NCI-H1436 (cell line): Measurements from ENCODE around the gene IP6K2.
A peak's percentile ranks its signal among the peaks of the same experiment; 100 is the strongest.

ENCODE experiments used
- DNase-seq: peaks from one replicate; lab custom pipeline; 2025; lab: John Stamatoyannopoulos, UW

IP6K2 gene

DNA sequence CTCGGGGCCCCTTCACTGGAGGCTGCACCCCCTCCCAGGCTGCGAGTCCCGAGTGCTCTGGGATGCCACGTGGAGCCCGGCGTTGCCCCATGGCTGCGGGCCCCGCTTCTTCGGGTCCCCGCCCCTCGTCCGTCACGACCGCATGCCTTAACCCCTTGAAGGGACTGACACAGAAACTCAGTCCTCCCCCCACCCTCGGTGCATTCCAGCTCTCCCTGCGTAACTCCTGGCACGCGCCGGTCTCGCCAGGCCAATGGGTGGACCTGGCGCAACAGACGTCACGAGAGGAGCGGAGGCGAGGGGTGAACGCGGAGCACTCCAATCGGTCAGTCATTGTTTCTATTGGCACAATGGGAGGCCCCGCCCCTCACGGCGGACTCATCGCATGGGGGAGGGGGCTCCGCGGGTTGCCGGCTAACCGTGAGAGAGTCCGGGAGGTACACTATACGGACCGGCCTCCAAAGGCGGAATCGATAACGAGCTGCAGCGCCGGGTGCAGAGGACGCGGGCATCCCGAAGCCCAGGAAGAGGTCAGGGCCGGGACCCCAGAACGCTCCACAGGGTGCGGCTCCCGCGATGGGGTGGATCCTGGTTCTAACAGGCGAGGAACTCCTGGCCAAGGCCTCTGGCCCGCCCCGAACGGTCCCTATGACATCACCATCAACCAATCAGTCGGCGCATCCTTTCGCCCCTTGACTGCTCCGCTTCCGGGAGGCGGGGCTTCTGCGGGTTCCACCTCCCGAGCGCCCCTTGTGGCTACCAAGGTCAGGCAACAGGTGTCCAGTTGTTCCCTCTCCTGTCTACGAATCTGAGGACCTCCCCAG, 53.3 kb downstream of the IP6K2 start:
- DNase-seq: peak; percentile 89

DNA sequence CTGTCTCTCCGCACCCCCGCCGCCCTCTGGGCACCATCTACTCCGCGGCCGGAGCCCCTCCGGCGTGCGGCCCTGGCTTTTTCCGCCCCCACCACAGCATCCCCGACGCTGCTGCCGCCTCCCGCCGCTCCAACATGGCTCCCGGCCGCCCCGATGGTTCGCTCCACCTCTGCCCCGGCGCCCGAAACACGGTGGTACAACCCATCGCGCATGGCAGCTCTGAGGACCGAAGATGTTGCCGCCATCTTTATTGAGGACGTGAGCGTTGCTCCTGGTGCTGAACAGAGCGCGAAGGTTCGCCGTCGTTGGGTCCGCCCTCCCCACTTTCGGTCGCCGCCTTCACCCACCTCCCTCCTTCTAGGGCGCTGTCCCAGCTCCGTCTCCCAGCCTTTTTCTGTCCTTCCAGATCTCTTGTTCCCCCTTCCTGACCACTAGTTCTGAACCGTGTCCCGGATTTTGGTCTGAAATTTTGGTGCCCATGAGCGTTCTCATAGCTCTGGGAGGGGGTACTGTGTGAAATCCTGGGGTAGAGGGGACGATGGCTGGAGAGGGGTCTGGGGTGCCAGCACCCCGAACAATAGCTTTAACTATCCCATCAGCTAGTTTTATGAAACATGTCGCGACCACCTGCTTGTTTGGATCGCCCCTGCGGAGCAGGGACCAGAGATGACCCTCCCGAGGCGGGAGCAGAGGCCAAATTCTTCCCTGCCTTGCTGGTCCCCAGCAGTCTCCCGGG, 54.1 kb downstream of the IP6K2 start, which contains the start of gene CELSR3:
Gene CELSR3 (minus strand): TSS at position 134 of the 736 bp plus-strand sequence. CDS start 252 bp downstream, outside the sequence.
- peak; percentile 78 for DNase-seq

DNA sequence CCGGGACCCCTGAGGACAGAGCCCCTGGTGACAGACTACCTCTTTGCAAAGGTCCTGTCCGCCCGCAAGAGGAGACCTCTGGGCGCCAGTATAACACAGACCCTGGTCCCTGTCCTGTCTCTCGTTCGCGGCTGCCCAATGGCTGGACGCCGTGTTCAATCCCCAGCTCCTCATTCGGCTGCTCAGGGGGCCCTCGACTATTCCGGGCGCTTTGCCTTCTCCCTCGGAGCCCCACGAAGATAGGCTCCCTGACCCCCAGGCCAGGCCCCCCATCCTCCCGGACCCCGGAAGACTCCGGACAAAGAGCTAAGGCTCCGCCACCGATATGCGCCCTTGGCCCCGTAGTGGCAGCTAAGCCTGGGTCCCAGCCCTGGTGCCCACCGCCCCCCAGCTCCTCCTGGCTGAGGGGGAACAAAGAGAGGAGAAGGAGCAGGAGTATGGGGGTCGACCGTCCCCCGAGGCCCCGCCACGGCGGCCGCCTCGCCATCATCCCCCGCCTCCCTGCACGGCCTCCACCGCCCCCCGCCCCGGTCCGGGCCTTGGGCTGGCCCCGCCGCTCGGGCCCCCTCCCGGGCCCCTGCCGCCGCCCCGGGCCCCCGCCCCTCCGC, 54.8 kb downstream of the IP6K2 start:
- no peak for DNase-seq

DNA sequence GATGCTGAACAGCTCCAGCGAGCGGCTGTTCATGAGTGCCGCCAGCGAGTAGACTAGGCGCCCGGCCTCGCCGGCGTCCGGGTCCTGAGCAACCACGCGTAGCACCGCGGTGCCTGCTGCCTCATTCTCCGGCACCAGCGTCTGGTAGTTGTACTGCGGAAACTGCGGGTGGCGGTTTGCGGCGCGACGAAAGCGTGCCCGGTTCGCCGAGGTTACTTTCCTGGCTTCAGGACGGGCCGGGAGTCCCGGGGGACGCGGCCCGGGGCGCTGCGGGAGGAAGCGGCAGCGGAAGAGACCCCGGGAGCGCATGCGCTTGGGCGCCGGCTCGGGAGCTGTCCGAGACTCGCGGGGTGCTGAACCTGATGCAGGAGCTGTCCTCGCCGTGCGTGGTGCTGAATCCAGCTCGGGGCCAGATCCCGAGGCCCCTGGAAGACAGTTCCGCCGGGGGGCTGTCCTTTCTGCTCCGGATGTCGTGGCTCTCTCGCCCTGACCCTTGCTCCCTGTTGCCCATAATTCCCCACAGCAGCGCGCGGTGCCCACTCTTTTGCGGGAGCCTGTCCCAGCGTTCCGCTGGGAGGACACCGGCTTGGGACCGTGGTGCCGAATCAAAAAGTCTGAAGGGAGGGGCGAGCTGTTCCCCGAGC, 55.4 kb downstream of the IP6K2 start:
- DNase-seq: no peak

DNA sequence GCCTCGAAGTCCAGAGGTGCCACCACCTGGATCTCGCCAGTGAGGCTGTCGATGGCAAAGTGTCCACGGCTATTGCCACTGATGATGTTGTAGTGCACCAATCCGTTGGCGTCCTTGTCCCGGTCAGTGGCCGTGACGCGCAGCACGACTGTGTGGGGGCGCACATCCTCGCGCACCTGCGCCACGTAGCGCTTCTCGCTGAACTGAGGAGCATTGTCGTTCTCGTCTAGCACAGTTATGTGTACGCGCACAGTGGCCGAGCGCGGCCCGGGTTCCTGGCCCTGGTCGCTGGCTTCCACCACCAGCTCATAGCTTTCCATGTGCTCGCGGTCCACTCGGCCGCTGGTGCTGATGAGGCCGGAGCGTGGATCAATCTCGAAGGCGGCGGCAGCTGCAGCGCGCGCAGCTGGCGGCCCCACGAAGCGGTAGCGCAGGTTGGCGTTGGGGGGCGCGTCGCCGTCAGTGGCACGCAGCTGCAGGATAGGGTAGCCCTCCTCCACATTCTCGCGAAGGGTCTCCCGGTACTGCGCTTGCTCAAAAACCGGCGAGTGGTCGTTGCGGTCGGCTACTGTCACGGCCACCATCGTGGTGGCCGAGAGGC, 56.1 kb downstream of the IP6K2 start:
- no peak for DNase-seq

DNA sequence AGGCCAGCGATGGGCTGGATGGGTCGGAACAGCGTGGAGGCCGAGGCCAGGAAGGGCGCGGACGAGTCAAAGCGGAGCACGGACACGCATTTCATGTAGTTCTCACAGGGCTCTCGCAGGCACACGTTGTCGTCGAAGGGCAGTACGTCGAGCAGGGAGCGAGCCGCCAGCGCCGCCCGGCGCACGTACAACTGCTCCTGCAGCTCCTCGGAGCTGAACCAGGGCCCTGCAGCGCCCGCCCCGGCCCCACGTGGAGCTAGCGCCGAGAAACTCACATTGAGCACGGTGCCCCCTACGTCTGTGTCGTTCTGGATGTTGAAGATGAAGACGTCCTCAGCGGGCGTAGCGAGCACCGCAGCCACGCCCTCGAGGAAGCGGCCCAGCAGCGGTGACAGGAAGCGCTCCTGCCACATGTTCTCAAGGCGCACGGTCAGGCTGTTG, 60.2 kb downstream of the IP6K2 start:
- DNase-seq: no peak

DNA sequence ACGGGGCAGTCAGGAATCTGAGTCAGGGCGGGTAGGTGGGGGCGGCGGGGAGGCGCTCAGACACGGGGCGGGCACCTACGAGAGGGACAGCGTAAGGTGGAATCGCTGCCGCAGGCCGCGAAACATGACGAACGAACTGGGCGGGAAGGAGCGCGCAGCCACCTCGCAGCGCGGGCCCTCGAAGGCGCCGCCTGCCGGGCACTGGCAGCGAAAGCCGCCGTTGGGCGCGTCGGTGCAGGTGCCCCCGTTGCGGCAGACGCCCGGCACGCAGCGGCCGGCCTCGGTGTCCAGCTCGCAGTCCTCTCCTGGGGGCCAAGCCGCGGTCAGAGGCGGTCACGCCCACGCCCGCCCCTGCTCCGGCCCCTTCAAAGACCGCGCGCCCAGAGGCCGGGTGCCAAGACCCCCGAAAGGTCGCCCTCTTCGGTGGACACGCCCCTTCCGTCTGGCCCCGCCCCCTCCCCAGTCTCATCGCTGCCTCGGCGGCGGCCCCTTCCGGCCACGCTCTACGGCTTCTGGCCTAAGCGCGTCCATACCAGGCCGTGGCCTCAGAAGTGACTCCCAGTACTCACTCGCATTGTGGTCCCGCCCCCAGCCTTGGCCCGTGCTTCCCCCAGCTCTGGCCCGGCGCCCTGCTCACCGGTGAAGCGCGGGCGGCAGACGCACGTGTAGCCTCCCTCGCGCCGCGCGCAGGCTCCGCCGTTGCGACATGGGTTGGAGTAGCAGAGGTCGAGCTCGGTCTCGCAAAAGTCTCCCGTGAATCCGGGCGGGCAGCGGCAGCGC, 60.8 kb downstream of the IP6K2 start:
- no peak for DNase-seq

DNA sequence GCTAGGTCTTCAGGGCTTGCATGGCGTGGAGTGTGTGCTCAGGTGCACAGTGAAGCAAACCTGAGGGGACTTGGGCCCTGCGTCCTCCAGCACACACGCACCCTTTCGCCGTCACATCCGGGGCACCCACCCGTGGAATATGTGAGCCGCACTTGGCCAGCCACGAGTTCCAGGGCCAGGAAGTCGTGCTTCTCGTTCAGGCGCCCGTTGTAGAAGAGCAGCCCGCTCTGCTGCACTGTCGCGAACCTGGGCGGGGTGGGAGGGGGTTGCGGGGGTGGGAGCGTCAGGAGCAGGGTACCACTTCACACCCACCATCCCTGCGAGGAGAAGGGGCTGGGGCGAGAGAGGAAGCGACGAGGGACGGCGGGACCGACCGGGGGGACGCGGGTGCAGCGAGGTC, 61.4 kb downstream of the IP6K2 start:
- no peak for DNase-seq

DNA sequence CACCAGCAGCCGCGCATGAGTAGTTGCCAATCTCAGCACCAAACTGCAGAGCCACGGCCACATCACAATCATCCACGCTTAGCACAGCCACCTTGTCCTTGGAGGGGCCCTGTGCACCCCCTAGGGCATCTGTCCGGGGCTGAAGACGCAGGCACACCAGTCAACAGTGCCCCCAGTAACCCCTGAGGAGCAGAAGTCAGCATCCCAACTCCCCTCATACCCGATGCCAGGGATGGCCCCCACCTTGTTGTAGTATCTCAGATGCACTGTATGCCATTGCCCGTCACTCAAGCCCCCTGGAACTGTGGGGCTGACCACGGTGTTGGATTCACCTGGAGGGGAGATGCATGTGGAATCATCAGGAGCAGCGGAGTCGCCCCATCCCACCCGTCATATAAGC, 62.0 kb downstream of the IP6K2 start:
- DNase-seq: no peak

DNA sequence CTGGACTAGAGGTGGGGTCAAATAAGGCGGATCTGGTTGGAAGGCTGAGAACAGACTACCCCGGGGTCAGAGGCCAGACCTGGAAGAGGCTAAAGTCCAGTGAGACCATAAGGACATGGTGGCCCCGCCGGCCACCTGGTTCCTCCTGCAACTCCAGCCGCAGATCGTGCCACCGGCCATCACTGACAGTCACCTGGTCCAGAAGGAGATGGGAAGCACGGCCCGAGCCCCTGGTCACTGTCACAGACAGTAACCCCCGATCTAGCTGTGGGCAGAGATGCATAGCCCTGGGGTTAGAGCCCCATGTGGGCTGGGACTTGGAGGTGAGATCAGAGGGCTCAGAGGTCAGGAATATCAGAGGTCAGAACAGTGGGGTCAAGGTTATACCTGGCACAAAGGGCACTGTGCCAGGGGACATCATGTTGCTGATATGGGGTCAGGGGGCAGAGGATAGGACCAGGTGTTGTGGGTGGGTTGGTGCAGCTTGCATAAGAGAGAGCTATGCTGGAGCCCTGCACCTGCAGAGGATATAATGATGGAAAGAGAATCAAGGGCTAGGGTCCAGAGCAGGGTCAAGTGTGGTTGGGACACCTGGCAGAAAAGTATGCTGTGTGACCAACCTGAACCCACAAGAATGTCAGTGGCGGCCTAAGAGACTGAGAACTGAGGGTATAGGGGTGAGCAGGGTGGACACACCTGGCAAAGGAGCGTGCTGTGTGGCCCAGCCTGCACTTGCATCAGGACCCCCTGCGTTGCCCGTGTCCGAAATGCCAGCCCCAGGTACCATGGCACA, 63.9 kb downstream of the IP6K2 start:
- no peak for DNase-seq

DNA sequence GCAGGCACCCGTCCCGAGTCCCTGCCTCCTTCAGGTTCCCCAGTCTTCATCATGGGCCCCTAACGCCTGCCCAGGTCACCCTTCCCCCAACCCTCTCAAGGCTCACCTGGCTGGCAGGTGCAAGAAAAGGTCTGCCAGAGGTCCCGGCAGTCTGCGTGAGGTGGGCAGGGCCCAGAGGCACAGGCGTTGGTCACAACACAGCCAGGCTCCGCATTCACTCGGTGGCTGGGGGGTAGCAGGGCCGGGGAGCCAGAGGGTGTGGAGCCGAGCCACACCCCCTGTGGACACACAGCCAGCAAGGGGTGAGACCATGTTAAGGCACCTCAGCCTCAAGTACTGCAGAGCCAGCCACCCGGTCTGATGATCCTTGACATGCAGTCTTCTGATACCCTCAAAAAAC, 65.2 kb downstream of the IP6K2 start:
- DNase-seq: no peak

DNA sequence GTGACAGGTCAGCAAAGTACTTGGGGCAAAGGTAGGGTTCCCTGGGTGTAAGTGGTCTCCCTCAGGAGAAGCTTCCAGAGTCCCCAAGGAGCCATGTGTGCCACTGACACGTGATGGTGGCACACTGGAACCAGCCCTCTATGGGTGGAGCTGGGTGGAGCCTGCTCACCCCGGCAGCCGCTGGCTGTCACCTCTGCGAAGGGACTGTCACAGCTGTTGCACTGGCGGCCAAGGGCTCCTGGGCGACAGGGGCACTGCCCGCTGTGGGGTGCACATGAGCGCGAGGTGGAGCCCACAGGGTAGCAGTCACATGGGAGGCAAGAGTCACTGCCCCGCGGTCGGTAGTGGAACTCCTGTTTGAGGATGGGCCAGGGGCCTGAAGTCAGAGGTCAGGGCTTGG, 66.3 kb downstream of the IP6K2 start:
- no peak for DNase-seq

DNA sequence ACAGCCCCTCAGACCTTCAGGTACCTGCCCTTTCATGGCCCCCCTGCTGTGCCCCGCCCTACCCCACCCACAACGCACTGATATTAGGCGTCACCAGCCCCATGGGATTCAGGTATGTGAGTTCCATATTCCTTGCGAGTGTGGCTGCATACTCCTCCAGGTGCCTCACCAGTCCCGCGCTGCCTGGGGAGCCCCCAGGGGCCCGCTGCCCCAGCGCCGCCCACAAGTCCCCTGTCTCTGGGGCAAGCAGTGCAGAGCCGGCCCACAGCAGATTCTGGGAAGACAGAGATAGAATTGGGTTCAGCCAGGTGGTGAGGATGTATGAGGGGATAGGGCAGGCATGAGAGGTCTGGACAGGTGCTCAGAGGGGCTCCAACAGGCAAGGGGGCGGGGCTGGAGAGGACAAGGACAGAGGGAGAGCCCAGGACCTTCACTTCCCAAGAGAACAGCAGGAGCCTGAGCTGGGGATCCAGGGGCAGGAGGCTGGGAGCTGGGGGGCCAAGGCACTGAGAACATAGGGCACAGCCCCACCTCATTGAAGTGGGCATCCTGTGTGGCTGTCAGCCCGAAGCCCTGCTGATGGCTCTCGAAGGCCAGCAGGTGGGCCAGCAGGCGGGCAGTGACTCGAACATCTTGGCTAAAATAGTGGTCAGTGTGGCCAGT, 68.7 kb downstream of the IP6K2 start:
- no peak for DNase-seq

DNA sequence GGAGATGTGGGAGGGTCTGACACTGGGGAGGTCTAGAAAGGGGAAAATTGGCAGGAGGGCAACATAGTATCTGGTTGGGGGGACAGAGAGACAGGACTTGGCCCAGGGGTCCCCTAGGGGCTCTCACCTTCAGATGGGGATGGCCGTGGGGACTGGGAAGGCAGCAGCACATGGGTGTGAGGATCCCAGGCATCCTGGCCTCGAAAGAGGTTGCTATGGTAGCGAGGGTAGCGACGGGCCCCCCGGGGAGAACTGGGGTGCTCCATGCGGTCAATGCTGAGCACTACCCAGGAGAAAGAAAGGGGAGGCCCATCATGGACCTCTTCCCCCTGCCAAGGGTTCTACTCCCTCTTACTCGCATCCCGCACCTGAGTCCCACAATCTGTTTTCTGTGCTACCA, 69.3 kb downstream of the IP6K2 start:
- no peak for DNase-seq

DNA sequence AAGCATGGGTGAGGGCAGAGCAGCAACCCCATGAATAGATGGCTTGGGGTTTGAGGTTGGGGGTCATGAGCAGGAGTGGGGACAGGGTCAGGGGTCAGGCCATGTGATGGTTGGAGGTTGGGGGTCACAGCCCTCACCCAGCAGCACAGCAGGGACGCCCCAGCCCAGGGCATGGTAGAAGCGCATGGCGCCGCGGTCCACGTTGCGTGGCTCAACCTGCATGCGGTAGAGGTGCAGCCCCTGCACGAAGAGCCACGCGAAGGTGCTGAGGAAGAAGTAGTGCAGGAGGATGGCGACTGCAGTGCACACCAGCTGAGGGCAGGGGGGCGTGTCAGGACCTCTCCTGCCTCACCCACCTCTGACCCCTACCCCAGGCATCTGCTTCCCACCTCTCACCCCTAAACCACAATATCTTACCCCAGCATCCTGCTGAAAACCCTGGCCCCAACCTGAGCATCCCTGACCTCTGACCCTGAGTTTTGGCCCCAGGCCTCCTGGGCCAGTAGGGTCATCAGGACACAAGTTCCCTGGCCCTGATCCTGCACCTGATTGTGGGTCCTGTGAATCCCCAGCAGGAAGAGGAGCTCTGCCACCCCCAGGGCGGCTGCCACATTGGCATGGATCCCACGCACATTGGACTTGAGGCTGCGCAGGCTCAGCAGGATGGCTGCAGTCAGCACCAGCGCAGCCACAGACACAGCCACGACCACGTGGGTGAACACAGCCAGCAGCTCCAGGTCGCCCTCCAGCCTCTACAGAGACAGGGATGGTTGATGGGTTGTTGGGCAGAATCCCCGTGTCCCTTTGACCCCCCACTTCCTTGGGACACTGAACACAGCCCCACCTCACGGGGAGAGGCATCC, 71.9 kb downstream of the IP6K2 start:
- no peak for DNase-seq

DNA sequence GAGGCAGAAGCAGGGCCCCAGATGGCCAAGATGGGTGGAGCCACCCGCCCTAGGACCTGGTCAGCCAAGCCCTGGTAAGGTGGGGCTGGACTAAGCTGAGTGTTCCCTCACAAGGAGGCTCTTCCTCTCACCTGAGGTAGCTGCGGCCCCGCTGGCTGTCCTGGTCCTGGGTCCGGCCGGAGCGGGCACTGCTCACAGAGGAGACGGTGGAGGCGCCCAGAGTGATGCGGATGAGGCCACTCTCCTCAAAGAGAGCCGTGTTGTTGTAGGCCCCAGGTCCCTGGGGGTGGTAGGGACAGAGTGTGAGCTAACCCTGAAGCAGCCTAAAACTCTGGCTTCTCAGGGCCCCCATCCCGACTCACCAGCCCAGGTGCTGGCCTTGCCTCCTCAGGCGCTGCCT, 74.4 kb downstream of the IP6K2 start:
- DNase-seq: no peak

DNA sequence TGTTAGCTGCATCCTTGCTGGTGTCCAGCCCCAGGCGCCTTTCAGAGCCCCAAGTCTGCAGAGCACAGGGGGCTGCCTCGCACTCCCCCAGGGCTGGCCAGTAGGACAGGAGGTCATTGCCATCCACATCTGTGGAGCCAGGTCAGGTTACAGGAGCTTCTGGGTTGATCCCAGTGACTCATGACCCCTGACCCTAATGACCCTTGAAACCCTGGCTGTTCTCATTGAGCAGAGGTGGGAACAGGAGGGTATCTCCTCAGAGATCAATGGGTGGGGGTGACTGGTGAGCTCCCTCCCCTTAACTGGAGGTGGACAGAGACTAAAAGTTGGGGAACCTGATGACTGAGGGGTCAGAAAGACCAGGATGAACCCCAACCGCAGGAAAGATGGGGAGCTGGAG, 75.6 kb downstream of the IP6K2 start:
- no peak for DNase-seq

DNA sequence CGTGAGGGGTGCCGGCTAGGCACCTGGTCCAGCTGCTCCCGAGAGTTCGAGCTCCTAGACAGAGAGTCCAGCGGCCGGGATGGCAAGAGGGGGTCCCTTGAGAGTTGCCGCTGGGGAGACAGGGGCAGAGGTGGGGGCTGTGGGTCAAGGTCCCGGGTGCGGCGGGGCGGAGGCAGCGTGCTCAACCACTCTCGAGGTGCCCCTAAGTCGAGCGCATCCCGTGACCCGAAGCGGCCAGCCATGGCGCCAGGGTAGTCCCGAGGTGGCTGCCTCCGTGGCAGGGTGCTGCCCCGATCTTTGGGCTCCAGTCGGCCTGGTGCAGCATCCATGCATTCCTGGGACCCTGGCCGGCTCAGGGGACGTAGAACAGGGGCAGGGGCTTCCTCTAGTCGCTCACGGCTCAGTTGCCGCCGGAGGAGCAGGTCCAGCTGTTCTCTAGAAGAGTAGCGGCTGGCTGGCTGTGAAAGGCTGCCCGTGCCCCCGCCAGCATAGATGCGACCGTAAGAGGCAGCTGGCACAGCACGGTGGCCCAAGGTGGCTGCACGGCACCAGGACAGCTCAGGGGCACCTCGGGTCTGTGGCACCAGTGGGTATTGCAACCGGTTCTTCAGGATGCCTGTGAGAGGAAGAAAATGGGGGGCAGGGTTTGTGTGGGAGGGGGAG, 76.9 kb downstream of the IP6K2 start:
- no peak for DNase-seq
